ENCODE results near the gene MICAL3.
"Not testable (repeated sequence)": the region's sequence is repeated elsewhere in the genome, so short reads cannot be mapped to it uniquely, and the experiment has no call there.

Gene MICAL3

DNA sequence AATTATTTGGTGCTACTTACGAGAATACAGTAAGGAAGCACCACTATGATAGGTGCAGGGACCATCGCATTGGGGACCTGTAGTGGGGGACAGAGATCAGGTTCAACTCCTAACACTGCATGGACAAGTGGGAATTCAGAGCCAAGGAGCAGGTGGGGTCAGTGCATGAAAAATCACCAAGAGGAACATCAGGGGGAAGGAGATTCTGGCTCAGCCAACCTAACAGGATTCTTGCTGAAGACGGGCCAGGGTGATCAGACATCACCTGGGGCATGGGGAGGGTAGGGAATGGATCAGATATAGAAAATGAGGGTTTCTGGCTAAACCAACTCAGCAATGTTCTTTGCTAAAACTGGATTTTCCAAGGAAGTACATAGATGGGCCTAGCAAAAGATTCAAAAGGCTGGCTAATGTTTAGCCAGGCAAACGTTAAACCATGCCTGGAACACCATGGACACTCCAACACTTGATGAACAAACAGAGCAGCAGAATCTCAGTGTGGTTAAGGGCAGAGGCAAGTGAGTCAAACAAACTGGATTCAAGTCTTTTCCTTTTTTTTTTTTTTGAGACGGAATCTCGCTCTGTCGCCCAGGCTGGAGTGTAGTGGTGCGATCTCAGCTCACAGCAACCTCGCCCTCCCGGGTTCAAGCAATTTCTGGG, 70.0 kb downstream of the MICAL3 start:
- no peak for DNase-seq (ENCODE audit: low read depth in 2 of 2)

DNA sequence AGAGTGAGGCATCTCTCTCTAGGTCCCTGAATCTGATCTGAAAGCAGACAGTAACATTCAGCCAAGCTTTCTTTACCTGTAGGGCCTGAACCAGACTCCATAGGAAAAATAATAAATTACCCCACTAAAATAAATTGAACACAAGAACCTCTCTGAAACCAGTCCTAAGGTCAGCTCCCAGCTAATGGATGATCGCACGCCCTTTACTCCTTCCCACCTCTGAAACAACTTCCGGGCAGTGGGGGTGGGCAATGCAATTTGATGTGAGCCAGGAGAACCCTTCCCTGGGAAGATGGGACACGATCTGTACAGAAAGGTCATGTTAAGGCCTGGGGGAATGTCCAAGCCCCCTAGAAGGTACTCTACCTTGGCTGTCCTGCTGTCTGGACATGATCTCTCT, 71.2 kb downstream of the MICAL3 start:
- no peak for DNase-seq (ENCODE audit: low read depth in 2 of 2)

DNA sequence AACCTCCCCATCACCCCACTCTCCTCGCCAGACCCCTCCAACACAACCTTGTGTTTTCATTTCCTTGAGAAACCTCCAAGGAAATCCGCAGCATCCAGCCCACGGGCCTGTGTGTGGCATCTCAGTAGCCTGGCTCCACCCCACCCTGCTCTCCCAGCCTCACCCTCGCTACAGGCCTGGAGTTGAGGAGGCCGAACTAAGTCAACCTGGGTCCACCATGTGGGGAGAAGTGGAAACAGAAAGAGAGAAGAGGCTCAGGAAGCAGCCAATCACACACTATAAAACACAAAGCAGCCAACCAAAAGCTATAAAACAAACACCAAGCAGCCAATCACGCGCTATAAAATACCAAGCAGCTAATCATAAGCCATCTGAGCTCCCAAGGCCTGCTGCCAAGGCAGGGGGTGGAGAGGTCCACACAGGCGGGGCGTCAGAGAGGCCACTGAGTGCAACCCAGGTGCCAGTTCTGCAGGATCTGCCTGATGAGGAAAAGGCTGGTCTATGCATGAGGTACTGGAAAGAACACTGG, 72.0 kb downstream of the MICAL3 start:
- no peak for DNase-seq (ENCODE audit: low read depth in 2 of 2)

DNA sequence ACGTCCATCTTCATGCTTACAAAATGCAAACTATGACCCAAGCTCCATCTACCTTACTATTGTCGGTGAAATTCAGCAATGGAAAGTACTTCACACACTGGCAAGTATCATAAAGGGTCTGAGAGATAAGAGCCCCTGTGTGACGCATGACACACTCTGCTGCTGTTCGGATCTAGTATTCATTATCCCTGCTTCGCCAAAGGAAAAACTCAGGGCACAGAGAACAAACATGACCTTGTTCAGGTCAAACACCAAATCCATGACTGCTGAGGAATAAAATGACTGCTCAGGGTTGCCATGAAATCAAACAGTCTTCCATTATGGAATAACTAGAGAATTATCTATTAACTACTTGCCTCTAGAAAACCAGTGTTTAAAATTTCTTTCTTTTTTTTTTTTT, 73.0 kb downstream of the MICAL3 start:
- no peak for DNase-seq (ENCODE audit: low read depth in 2 of 2)

DNA sequence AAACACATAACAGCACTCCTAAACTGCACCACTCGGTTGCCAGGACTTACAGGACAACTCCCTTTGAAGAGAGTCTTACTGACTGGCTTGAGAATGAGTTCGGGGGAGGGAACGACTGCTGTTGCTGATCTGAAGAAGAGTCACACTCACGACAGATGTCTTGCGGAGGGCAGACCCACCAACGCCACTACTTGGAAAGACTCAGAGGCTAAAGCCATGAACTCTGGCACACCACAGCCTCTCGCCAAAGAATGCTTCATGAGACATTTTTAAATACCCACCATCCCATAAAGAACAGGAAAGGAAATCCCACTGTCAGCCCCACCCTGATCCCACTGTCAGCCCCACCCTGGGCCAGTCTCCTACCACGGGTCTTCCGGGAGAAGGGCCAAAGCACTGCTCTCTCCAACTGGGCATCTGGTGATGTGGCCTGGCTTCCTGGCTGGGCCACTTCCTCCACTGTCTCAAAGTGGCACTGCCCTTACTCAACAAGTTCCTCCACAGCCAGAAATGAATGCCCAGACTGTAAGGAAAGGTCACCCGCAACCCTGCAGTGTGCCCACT, 73.6 kb downstream of the MICAL3 start:
- DNase-seq (ENCODE audit: low read depth in 2 of 2), result no peak

DNA sequence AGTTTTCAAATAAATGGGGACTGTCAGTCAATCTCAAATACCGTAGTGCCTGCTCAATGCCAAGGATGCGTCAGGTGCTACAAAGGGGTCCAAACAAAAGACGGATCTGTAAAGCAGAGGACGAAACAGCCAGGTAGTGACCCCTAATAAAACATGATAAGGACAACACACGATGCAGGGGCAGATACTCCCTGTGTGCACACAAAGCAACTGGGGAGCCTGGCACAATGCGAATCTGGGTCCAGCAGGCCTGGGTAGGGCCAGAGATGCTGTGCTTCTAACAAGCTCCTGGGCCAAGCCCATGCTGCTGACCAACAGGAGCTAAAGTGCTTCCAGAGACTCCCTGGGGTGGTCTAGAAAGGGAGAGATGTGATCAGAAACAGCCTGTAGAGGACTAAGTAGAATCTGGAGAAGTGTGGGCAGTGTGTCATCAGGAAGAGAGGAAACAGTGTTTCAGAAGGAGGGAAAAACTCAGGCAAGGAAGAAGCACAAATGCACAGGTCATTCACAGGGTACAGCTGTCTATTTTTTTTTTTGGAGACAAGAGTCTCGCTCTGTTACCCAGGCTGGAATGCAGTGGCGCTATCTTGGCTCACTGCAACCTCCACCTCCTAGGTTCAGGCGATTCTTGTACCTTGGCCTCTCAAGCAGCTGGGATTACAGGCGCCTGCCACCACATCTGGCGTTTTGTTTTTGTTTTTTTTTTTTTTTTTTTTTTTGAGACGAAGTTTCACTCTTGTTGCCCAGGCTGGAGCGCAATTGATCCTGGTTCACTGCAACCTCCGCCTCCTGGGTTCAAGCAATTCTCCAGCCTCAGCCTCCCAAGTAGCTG, 74.5 kb downstream of the MICAL3 start:
- no peak for DNase-seq (ENCODE audit: low read depth in 2 of 2)

DNA sequence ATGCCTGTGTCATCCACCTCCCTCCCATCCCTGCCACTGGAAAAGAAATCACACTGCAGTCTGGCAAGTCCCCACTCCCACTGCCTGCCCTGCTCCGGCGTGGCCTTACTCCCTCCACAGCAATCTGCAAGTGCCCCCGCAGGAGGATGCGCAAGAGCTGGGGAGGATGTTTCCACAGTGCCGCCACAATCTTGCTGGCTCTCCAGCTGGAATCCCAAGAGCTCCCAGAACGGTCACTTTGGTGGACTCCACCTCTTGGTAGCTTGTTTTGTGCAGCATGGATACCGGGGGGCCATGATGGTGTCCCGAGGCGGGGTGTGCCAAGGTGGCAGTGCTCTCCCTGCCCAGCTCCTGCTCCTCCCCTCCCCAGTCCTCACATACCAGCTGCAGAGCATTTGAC, 76.3 kb downstream of the MICAL3 start:
- DNase-seq (ENCODE audit: low read depth in 2 of 2), result no peak

DNA sequence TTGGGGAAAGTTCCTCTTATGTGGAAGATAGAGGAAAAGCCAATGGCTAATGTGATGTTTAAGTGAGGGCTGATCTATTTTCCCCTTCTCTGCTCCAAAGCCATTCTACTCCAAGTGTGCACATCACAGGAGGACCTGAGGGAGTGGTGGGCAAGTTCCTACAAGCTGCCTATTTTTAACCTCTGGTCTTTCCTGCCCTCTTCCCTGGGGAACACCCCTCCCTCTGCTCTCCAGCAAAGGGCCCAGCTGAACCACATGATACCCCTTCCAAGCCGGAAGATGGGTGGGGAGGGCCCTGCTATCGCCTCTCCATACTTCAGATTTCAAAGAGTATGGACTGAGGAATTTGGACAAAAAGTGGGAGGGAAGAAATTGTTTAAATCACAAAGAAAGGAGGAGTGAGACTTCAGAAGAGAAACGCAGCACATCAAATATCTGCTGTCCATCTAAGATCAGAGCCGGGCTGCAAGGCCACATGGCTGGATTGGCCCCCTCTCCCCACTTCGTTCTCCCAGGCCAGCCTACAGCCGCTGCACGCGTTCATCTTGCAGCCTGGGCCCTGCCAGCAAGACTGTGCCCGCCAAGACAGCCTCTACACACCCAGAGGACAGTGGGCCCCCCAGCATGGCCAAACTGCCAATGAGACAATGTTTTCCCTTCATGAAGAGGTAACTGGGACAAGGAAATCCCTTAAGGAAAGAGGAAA, 77.5 kb downstream of the MICAL3 start:
- no peak for DNase-seq (ENCODE audit: low read depth in 2 of 2)

DNA sequence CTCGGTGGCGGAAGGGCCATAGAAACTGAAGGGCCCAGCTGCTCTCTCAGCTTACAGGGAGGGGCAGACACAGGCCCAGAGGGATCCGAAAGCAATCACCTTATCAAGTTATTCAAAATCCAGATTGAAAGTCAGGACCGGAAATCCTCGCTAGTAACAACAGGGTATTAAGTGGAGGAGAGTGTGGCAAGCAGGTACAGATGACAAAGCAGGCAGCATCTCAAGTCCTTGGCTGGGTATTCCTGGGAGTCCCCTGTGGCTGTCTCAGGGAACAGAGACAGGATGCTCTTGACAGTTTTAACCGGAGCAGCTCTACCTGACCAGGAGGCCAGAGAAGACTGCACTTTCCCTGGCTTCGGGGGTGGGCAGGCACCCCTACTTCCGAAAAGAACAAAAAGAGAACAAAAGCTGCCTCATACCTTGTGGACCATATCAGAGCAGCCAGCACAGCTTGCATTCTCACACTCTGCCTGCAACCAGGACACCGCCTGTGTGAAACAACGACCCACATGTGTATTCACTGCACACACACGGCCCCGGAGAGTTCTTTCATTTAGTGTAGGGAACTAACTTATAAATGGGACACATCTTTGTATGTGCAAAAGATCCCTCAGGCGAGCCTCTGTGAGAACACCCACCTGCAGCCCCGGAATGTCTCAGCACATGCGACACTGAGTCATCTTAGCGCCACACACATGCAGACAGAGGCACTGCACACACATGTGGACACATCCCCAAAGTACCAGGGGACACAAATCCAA, 78.3 kb downstream of the MICAL3 start:
- DNase-seq (ENCODE audit: low read depth in 2 of 2), result no peak

DNA sequence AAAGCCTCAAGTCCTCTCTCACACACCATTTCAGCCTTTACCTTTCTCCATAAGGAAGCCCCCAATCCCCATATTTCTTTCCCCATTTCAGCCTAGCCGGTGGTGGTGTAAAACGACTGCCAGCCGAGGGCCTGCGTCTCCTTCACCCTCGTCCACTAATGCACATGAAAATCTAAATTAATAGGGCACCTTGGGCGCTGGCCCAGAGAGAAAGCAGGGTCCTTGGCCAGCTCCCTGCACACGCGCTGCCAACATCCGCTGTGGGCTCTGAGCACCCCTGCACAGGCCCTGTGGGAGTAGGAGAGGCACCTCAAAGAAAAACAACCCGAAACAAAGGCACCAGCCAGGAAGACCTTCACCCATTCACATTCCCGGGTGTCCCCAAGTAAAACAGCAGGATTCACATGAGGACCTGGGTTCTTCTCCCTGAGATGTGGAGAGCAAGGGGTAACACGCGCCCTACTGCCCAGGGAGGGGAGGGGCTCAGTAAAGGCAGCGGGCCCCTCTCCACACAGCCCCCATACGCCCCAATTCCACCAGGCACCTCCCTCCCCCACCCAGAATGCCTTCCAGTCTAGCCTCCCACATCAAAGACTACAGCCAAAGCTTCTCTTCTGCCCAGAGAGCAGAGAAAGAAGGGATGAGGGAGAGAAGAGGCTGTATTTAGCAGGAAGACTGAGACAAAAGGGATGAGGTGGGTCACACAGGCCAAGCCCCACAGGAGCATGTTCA, 79.0 kb downstream of the MICAL3 start:
- no peak for DNase-seq (ENCODE audit: low read depth in 2 of 2)

DNA sequence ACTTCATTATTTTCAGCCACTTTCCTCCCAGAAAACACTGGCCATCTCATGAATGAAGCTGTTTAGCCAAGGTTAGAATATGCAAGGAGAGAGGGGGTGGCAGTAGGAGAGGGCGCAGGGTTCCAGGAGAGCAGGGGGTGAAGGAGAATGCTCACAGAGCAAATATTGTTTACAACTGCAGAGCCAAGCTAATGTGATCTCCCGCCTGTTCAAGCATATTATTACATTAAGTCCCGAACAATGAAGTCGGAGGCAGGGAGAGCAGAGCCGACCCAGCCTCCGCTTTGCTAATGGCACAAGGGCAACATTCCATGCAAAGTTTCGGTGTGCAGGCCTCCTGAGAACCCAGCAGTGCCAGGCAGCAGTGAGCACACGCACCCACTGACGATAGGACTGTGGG, 80.1 kb downstream of the MICAL3 start:
- no peak for DNase-seq (ENCODE audit: low read depth in 2 of 2)

DNA sequence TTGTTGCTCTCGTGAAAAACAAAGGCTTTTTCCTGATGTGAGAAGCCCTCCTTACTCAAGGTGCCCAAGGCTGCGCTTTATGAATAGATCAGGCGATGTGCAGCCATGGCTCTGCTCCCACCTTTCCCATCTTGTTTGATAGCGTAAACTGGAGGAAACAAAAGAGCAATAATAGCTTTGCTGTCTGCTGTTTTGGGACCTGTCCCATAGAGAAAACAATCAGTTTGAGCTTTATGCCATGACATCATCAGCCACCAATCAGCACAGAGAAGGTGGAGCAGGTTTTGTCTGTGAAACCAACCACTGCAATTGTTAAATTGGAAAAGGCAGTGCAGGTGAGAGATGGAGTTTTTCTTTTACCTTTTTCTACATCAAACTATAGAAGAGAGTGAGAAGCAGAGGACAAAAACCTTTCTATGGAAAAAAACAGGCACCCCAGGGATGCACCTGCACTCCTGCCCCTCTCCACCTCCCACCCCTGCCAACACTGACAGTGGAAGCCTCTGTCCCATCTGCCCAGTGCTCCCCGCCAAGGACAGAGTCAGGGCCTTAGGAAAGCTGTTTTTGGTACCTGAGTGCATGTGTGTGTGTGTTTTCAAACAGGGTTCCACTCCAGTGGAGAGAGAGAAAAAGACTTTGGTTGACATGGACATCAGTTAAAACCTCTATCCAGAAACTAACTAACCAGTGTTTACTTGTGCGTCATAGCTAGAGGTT, 80.7 kb downstream of the MICAL3 start:
- DNase-seq (ENCODE audit: low read depth in 2 of 2), result no peak

DNA sequence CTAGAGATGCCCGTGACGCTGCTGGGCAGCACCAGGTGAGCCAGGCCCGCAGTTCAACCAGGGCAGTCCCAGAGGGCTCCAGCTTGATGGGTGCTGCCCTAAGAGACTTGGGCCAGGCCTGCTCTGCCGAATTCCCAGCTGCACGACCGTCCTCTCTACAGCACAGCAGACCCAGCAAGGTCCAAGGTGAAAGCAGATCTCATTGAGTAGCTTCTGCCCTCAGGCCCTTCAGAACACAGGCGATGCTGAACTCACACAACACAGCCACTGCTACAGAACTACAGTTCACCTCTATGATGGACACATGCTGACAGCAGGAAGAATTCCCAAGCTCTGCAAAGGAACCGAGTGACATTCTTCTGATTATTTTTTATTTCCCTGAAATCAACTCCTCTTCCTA, 81.6 kb downstream of the MICAL3 start:
- no peak for DNase-seq (ENCODE audit: low read depth in 2 of 2)

DNA sequence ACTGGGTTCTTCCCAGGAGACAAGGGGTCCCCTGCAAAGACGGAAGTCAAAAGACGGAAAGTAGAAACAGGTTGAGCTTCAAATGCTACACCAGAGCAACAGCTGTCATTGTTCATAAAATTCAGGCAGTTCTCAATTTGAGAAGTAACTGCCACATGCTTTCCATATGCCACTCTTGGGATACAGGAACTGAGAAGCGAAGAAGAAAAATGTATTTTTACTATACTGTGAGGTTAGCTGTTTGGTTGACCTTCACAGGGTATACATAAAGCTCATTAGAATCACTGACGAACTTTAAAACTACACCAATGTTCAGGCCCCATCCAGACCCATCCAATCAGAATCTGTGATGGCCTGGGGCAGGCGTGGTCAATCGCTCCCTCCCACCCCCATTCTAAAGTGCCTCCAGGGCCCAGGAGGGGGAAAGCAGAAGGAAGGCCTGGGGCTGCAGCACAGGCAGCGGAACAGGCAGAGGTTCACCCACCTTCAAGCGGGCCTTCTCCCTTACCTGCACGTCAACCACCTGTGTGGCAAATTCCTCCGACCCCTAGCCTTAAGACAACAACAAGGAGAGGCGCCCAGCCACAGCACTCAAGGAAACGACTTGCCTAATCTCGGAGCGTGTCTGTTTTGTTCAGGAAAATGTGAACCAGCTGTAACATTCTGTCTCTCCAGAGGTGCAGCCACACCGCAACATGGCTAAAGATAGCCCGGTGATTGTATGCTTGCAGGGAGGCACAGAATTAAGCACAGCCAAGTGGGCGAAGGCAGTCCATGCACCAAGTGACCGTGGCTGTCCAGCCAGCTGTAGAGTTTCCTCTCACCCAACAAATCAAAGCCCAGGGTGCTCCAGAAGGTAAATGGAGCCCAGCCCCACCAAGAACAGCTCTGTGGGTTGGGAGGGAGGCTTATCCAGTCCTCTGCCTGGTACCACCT, 82.6 kb downstream of the MICAL3 start:
- no peak for DNase-seq (ENCODE audit: low read depth in 2 of 2)

DNA sequence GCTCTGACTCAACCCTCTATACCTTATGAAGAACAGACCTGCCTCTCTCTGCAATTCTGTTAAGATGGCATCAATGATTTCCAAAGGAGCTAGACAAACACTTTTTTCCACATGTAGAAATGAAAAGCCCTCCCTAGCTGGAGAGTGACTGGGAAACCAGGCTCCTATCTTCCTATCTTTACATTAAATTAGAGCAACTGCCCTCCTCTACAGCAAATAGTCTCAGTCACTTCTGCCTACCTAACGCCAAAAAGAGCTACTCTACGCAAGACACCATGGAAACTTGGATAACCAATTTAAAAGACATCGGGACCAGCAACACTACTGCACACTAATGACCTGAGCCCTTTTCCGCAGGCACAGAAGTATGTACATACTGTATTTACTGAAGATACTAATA, 84.8 kb downstream of the MICAL3 start:
- DNase-seq (ENCODE audit: low read depth in 2 of 2), result no peak

DNA sequence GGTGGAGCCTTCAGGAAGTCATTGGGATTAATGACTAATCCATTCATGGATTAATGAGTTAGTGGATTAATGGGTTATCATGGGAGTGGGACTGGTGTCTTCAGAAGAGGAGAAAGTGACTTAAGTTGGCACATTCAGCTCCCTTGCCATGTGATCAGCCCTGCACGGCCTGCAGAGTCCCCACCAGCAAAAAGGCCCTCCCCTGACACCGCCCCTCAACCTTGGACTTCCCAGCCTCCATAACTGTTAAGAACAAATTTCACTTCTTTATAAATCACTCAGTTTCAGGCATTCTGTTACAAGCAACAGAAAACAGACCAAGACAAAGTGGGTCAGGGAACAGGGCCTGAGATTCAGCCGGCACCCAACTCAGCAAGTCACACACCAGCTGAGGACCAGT, 85.3 kb downstream of the MICAL3 start:
- DNase-seq (ENCODE audit: low read depth in 2 of 2), result no peak

DNA sequence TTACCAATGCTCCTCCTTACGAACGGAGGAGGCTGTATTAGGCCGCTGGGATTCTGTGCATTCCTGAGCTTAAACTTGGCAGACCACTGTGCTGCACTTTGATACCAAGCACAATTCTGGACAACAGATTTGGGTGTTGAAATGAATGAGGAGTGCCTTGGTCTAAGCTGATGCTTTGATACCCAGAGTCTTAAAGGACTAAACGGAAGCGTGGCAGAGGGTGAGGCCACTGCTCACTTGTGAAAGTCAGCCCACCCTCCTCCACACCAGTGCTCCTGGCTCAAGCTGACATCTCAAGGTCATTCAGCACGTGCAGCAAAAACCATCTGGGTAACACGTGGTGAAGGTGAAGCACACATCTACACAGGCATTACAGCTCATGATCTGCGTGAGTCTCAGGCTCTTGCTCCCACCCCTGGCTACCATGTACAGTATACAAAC, 85.9 kb downstream of the MICAL3 start:
- DNase-seq (ENCODE audit: low read depth in 2 of 2), result no peak

DNA sequence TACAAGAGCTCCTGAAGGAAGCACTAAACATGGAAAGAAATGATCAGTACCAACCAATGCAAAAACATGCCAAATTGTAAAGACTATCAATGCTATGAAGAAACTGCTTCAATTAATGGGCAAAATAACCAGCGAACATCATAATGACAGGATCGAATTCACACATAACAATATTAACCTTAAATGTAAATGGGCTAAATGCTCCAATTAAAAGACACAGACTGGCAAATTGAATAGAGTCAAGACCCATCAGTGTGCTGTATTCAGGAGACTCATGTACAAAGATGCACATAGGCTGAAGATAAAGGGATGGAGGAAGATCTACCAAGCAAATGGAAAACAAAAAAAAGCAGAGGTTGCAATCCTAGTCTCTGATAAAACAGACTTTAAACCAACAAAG, 91.9 kb downstream of the MICAL3 start:
- not testable (repeated sequence) for DNase-seq (ENCODE audit: low read depth in 2 of 2)

DNA sequence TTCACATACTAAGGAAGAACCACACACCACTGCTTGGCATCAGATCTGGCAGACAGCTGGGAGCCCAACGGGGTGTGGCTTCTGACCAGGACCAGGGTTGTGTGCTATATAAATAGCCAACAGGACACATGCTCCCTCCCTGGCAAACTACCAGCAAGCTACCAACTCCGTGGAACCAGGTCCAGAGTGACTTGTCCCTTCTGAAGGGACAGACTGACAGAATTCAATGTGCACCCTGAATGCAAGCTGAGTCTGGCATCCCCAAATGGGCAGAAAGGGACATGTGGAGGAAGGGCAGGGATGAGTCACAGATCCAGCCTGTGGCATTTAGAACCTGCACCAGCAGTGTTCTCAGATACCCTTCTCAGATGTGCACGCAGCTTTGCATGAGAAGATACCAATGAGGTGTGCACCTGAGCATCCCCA, 92.9 kb downstream of the MICAL3 start:
- no peak for DNase-seq (ENCODE audit: low read depth in 2 of 2)

Data from stimulated activated CD8-positive, alpha-beta memory T cell treated with anti-CD3 and anti-CD28 coated beads, Interleukin-7, amount 100 ng/mL, for 4 hours (primary cell).